HepG2 (cell line): ENCODE measurements around the gene ZBTB22. TPM values are rescaled to one million over a fixed set of nuclear protein-coding genes. Genes with fewer than 3 reads are reported as not detected.

Experiments used
- ATRX ChIP-seq: sonication (generic); formaldehyde crosslinking; IDR thresholded peaks from 2 replicates; pipeline ENCODE4 v1.4.0; 2020; ENCODE audit warnings: missing genetic modification reagents, borderline replicate concordance
- CHD4 ChIP-seq: fragments of 200-600 bp; sonication (generic); IDR thresholded peaks from 2 replicates; pipeline ENCODE4 v1.7.0; 2017; ENCODE audit warnings: mild to moderate bottlenecking, low read length, borderline replicate concordance
- EP300 ChIP-seq, 3 experiments: sonication (generic) in 1 of 3; formaldehyde crosslinking in 1 of 3; IDR thresholded peaks; 2 replicates each; pipeline versions ENCODE4 v1.5.1 to v1.6.1; 2011 to 2020; ENCODE audit warnings: low read depth in 2 of 3, low read length in 2 of 3, borderline replicate concordance in 1 of 3, improper control_type of control experiment in 1 of 3, mild to moderate bottlenecking in 1 of 3, missing genetic modification reagents in 1 of 3, moderate library complexity in 1 of 3
- ETS1 ChIP-seq: sonication (generic); formaldehyde crosslinking; IDR thresholded peaks from 2 replicates; pipeline ENCODE4 v1.4.0; 2020; ENCODE audit warnings: missing genetic modification reagents
- HDAC1 ChIP-seq: sonication (generic); formaldehyde crosslinking; IDR thresholded peaks from 2 replicates; pipeline ENCODE4 v1.5.1; 2020; ENCODE audit warnings: mild to moderate bottlenecking, missing genetic modification reagents
- HOXA5 ChIP-seq: sonication (generic); formaldehyde crosslinking; IDR thresholded peaks from 2 replicates; pipeline ENCODE4 v1.4.0; 2020; ENCODE audit warnings: missing genetic modification reagents
- IRF9 ChIP-seq: sonication (generic); formaldehyde crosslinking; IDR thresholded peaks from 2 replicates; pipeline ENCODE4 v1.8.0; 2022; ENCODE audit warnings: missing genetic modification reagents, mild to moderate bottlenecking, borderline replicate concordance
- JUN ChIP-seq: sonication (generic); formaldehyde crosslinking; IDR thresholded peaks from 2 replicates; pipeline ENCODE4 v1.4.0; 2020; ENCODE audit warnings: mild to moderate bottlenecking, missing genetic modification reagents
- KAT8 ChIP-seq: IDR thresholded peaks from 2 replicates; pipeline ENCODE4 v1.6.1; 2016; ENCODE audit warnings: missing genetic modification reagents, missing compliant biosample characterization
- MAFG ChIP-seq: sonication (generic); formaldehyde crosslinking; IDR thresholded peaks from 2 replicates; pipeline ENCODE4 v1.5.1; 2020; ENCODE audit warnings: mild to moderate bottlenecking, missing genetic modification reagents
- MAFK ChIP-seq, 2 experiments: IDR thresholded peaks in 1 of 2; conservative IDR thresholded peaks in 1 of 2; 2 replicates each; pipeline ENCODE4 v1.6.1; 2011; ENCODE audit warnings: improper control_type of control experiment in 2 of 2, low read length in 2 of 2
- NCOA1 ChIP-seq: sonication (generic); formaldehyde crosslinking; IDR thresholded peaks from 2 replicates; pipeline ENCODE4 v1.9.0; 2021; ENCODE audit warnings: missing genetic modification reagents
- NKX3-1 ChIP-seq: sonication (generic); formaldehyde crosslinking; IDR thresholded peaks from 2 replicates; pipeline ENCODE4 v1.5.0; 2020; ENCODE audit warnings: missing genetic modification reagents
- RFXAP ChIP-seq: sonication (generic); formaldehyde crosslinking; IDR thresholded peaks from 2 replicates; pipeline ENCODE4 v1.4.0; 2020; ENCODE audit warnings: missing genetic modification reagents, borderline replicate concordance
- ZKSCAN5 ChIP-seq: sonication (generic); formaldehyde crosslinking; IDR thresholded peaks from 2 replicates; pipeline ENCODE4 v1.5.1; 2020; ENCODE audit warnings: mild to moderate bottlenecking, missing genetic modification reagents
- ZNF234 ChIP-seq: sonication (generic); formaldehyde crosslinking; conservative IDR thresholded peaks from 2 replicates; pipeline ENCODE4 v1.5.1; 2020; ENCODE audit warnings: mild to moderate bottlenecking, missing genetic modification reagents
- ZNF660 ChIP-seq: sonication (generic); formaldehyde crosslinking; IDR thresholded peaks from 2 replicates; pipeline ENCODE4 v1.5.1; 2020; ENCODE audit warnings: mild to moderate bottlenecking, low read depth, missing genetic modification reagents, borderline replicate concordance
- ZNF740 ChIP-seq: sonication (generic); formaldehyde crosslinking; IDR thresholded peaks from 2 replicates; pipeline ENCODE4 v1.4.0; 2020; ENCODE audit warnings: missing genetic modification reagents
- ZNF761 ChIP-seq: sonication (generic); formaldehyde crosslinking; conservative IDR thresholded peaks from 2 replicates; pipeline ENCODE4 v1.4.0; 2020; ENCODE audit warnings: mild to moderate bottlenecking, missing genetic modification reagents
- ZNF777 ChIP-seq: sonication (generic); formaldehyde crosslinking; IDR thresholded peaks from 2 replicates; pipeline ENCODE4 v1.4.0; 2020; ENCODE audit warnings: missing genetic modification reagents
- ZSCAN22 ChIP-seq: sonication (generic); formaldehyde crosslinking; IDR thresholded peaks from 2 replicates; pipeline ENCODE4 v1.4.0; 2020; ENCODE audit warnings: mild to moderate bottlenecking, missing genetic modification reagents
- polyA plus RNA-seq, 8 experiments: library from polyadenylated mRNA; depleted of rRNA in 3 of 8; stranded (reverse) in 7 of 8; unstranded in 1 of 8; fragments of >200 nt; fragmentation: Illumina TruSeq in 4 of 8; extraction: Trizol in 4 of 8; gene quantifications; 2 replicates each; pipeline versions ENCODE4 v1.2.1 to v1.2.3, GENCODE V29; 2011 to 2016; ENCODE audit warnings: low read depth in 4 of 8, missing spikeins in 1 of 8, mixed read lengths in 1 of 8; ENCODE audit not compliant: insufficient read depth in 1 of 8
- total RNA-seq, 5 experiments: library from RNA; depleted of rRNA; stranded (reverse); fragments of >200 nt; fragmentation: Illumina TruSeq; extraction: Trizol; gene quantifications; 2 replicates each; pipeline ENCODE4 v1.2.3, GENCODE V29; 2016; ENCODE audit warnings: low read depth in 1 of 5
- TF ChIP-seq, protein P1 (sequence below): sonication (generic); formaldehyde crosslinking; conservative IDR thresholded peaks from 2 replicates; pipeline ENCODE4 v1.4.0; 2020; ENCODE audit warnings: mild to moderate bottlenecking, missing genetic modification reagents, moderate library complexity
- TF ChIP-seq, protein P2 (sequence below): sonication (generic); formaldehyde crosslinking; IDR thresholded peaks from 2 replicates; pipeline ENCODE4 v1.4.0; 2020; ENCODE audit warnings: missing genetic modification reagents

ZBTB22 gene
- total and polyA plus RNA-seq, 2 of the 13 experiments (the other 11 are each of a cell fraction or from before 2014, with no cell fraction given): 8.0 to 10.6 TPM

GRCh38 chr6:33323623-33323948 lies 6.0 kb upstream of the ZBTB22 start (continued):
- no peak for TF ChIP-seq ZNF234 (CRISPR knock-in tag)
- no peak; the same call in 1 of the 2 replicates for TF ChIP-seq ZNF660 (CRISPR knock-in tag)
- no peak for TF ChIP-seq IRF9
- no peak for TF ChIP-seq ZNF761
- no peak for TF ChIP-seq NKX3-1 (CRISPR knock-in tag)
- no peak for TF ChIP-seq NCOA1 (CRISPR knock-in tag)
- TF ChIP-seq CHD4: no peak
- TF ChIP-seq ATRX (CRISPR knock-in tag): no peak
- no peak for TF ChIP-seq MAFG (CRISPR knock-in tag)
- no peak for TF ChIP-seq JUN (CRISPR knock-in tag)
- no peak for TF ChIP-seq KAT8 (CRISPR knock-in tag)
- no peak for TF ChIP-seq HOXA5
- TF ChIP-seq ZKSCAN5 (CRISPR knock-in tag): no peak
- no peak for TF ChIP-seq MAFK (conservative IDR thresholded peaks at IDR 0.05 in 1 of 2, IDR thresholded peaks at IDR 0.05 in 1 of 2; ENCODE audit: low read length in 2 of 2)
- TF ChIP-seq ZSCAN22 (CRISPR knock-in tag): no peak
- TF ChIP-seq EP300 (IDR thresholded peaks at IDR 0.05; ENCODE audit: low read depth in 2 of 2, low read length in 2 of 2): no peak
- TF ChIP-seq EP300 (CRISPR knock-in tag; IDR thresholded peaks at IDR 0.05; ENCODE audit: borderline replicate concordance): no peak
- no peak for TF ChIP-seq ZNF740 (CRISPR knock-in tag)
- TF ChIP-seq, protein P1, sequence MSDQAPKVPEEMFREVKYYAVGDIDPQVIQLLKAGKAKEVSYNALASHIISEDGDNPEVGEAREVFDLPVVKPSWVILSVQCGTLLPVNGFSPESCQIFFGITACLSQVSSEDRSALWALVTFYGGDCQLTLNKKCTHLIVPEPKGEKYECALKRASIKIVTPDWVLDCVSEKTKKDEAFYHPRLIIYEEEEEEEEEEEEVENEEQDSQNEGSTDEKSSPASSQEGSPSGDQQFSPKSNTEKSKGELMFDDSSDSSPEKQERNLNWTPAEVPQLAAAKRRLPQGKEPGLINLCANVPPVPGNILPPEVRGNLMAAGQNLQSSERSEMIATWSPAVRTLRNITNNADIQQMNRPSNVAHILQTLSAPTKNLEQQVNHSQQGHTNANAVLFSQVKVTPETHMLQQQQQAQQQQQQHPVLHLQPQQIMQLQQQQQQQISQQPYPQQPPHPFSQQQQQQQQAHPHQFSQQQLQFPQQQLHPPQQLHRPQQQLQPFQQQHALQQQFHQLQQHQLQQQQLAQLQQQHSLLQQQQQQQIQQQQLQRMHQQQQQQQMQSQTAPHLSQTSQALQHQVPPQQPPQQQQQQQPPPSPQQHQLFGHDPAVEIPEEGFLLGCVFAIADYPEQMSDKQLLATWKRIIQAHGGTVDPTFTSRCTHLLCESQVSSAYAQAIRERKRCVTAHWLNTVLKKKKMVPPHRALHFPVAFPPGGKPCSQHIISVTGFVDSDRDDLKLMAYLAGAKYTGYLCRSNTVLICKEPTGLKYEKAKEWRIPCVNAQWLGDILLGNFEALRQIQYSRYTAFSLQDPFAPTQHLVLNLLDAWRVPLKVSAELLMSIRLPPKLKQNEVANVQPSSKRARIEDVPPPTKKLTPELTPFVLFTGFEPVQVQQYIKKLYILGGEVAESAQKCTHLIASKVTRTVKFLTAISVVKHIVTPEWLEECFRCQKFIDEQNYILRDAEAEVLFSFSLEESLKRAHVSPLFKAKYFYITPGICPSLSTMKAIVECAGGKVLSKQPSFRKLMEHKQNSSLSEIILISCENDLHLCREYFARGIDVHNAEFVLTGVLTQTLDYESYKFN (CRISPR knock-in tag): 0 out of 2 replicates have a peak, but pooled peaks have one; percentile 1
- TF ChIP-seq RFXAP (CRISPR knock-in tag): no peak
- 0 out of 2 replicates have a peak, but pooled peaks have one; percentile 7 for TF ChIP-seq HDAC1 (CRISPR knock-in tag)
- TF ChIP-seq ETS1 (CRISPR knock-in tag): no peak
- TF ChIP-seq, protein P2, sequence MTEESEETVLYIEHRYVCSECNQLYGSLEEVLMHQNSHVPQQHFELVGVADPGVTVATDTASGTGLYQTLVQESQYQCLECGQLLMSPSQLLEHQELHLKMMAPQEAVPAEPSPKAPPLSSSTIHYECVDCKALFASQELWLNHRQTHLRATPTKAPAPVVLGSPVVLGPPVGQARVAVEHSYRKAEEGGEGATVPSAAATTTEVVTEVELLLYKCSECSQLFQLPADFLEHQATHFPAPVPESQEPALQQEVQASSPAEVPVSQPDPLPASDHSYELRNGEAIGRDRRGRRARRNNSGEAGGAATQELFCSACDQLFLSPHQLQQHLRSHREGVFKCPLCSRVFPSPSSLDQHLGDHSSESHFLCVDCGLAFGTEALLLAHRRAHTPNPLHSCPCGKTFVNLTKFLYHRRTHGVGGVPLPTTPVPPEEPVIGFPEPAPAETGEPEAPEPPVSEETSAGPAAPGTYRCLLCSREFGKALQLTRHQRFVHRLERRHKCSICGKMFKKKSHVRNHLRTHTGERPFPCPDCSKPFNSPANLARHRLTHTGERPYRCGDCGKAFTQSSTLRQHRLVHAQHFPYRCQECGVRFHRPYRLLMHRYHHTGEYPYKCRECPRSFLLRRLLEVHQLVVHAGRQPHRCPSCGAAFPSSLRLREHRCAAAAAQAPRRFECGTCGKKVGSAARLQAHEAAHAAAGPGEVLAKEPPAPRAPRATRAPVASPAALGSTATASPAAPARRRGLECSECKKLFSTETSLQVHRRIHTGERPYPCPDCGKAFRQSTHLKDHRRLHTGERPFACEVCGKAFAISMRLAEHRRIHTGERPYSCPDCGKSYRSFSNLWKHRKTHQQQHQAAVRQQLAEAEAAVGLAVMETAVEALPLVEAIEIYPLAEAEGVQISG: no peak
- TF ChIP-seq ZNF777: peak; percentile 22
